ENCODE results near the gene SLC36A1. TPM values are rescaled to one million over a fixed set of nuclear protein-coding genes. Genes with fewer than 3 reads are reported as not detected.

Gene SLC36A1
- total and polyA plus RNA-seq, 11 donors, result 1.2 to 18.8 (median 2.8) TPM

DNA sequence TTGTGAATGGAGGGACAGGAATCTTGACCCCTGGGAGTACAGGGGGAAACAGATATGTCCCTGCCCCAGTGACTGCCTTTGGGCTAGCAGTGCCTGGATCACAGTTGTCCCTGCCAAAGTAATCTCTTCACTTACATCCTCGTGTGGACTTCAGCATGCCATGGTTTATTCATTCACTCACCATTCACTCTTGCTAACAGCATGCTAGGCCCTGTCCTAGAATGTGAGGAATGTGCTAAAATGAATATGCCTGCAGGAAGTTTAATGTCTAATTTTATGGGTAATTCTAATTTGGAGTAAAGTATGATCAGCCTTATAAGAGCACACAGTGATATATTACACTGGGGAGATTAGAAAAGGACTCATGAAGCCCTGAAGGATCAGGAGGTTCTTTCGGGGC is 80.8 kb downstream of the SLC36A1 start:
- no peaks in the 10 kb centered on the region for H3K4me1 ChIP-seq
- H3K27ac ChIP-seq, result no peak overlapping the region
- H3K36me3 ChIP-seq, result no peaks in the 10 kb centered on the region
- ATAC-seq (no peak), DNase-seq (no peak)
- no peaks in the 10 kb centered on the region for H3K27me3 ChIP-seq
- no peaks in the 10 kb centered on the region for H3K9me3 ChIP-seq
- intact Hi-C loops (cut with DNase I), result loop anchor here in 2 of 10 donors (10.0 kb wide), 1 partner anchor 217 kb away; no protein-coding TSS in a partner anchor
- H3K4me3 ChIP-seq, result no peak overlapping the region
- 69 to 79% (median 74%) methylated on average over 2 of the region's 2 CpGs for WGBS, 4 donors
- TF ChIP-seq, protein P1, sequence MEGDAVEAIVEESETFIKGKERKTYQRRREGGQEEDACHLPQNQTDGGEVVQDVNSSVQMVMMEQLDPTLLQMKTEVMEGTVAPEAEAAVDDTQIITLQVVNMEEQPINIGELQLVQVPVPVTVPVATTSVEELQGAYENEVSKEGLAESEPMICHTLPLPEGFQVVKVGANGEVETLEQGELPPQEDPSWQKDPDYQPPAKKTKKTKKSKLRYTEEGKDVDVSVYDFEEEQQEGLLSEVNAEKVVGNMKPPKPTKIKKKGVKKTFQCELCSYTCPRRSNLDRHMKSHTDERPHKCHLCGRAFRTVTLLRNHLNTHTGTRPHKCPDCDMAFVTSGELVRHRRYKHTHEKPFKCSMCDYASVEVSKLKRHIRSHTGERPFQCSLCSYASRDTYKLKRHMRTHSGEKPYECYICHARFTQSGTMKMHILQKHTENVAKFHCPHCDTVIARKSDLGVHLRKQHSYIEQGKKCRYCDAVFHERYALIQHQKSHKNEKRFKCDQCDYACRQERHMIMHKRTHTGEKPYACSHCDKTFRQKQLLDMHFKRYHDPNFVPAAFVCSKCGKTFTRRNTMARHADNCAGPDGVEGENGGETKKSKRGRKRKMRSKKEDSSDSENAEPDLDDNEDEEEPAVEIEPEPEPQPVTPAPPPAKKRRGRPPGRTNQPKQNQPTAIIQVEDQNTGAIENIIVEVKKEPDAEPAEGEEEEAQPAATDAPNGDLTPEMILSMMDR (IDR thresholded peaks at IDR 0.05), result no peak
- TF ChIP-seq POLR2A (IDR thresholded peaks at IDR 0.05), result no peak

DNA sequence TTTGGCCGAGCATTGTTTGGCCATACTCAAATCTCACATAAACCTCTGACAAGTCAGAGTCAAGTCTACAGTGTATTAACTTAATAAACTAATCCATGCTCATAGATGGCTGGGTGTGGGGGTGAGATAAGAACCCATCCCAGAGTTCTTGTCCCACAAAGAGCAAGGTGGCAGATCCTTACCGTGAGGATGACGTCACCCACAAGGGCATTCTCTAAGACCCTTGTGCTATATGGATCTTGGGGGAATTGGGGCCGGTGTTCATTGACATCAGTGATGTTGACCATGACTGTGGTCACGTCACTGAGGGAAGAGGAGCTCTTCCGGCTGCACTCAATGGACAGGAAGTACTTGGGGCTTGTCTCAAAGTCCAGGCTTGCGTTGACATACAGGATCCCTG is 81.6 kb downstream of the SLC36A1 start:
- no peaks in the 10 kb centered on the region for H3K36me3 ChIP-seq
- intact Hi-C loops (cut with DNase I), result loop anchor here in 2 of 10 donors (10.0 kb wide), 1 partner anchor 216 kb away; no protein-coding TSS in a partner anchor
- no peaks in the 10 kb centered on the region for H3K9me3 ChIP-seq
- no peak for TF ChIP-seq POLR2A (IDR thresholded peaks at IDR 0.05)
- TF ChIP-seq, protein P1 (IDR thresholded peaks at IDR 0.05), result no peak
- ATAC-seq (no peak), DNase-seq (no peak)
- no peaks in the 10 kb centered on the region for H3K27me3 ChIP-seq
- no peak overlapping the region for H3K27ac ChIP-seq
- H3K4me3 ChIP-seq, result no peak overlapping the region
- H3K4me1 ChIP-seq, result no peaks in the 10 kb centered on the region
- 74 to 85% (median 78%) methylated on average over 7 of the region's 7 CpGs for WGBS, 4 donors

DNA sequence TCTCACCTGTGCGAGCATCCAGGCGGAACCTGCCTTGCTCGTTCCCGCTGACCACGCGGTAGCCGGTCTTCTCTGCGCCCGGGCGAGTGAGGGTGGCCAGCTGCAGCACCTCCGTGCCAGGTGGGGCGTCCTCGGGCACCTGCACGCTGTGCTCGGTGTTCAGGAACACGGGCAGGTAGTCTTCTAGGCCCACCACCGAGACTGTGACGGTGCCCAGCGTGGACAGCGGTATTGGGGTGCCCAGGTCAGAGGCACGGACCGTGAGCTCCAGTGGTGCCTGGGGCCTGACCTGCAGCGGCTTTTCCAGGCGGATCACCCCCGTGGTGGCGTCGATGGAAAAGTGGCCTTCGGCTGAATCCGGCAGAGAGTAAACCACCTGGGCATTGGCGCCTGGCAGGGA is 84.2 kb downstream of the SLC36A1 start:
- 92 to 95% (median 94%) methylated on average over 23 to 30 of the region's 30 CpGs for WGBS, 4 donors
- intact Hi-C loops (cut with DNase I), result no loop called here
- TF ChIP-seq, protein P1 (IDR thresholded peaks at IDR 0.05), result no peak
- Histone ChIP-seq H3K27me3 (peaks cover 0 to 5% (median 0%) of the 10 kb centered on the region in 9 donors), H3K27ac (no peak overlapping the region), H3K4me3 (no peak overlapping the region), H3K36me3 (no peaks in the 10 kb centered on the region), H3K4me1 (no peaks in the 10 kb centered on the region), H3K9me3 (no peaks in the 10 kb centered on the region)
- no peak for ATAC-seq
- no peak for DNase-seq

DNA sequence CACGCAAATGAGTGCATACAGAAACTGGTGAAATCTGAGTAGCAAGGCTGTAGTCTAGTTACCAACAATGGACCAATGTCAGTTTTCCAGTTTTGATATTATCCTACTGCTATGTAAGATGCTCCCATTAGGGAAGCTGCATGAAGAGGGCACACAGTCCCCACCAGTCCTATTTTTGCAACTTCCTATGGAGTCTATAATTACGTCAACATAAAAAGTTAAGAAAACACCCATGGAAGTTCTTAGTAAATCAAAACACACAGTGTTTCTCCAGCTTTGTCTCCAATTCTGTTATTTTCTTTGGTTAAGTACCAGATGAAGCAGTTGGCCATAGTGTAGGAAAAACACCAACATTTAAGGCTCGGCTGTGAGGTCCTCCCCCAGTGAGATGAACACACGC is 85.0 kb downstream of the SLC36A1 start:
- H3K4me1 ChIP-seq, result no peaks in the 10 kb centered on the region
- DNase-seq, result no peak
- H3K4me3 ChIP-seq, result no peak overlapping the region
- H3K9me3 ChIP-seq, result no peaks in the 10 kb centered on the region
- ATAC-seq, result no peak
- no peak overlapping the region for H3K27ac ChIP-seq
- intact Hi-C loops (cut with DNase I), result no loop called here
- H3K36me3 ChIP-seq, result no peaks in the 10 kb centered on the region
- H3K27me3 ChIP-seq, result peaks cover 0 to 5% (median 0%) of the 10 kb centered on the region in 9 donors
- 68 to 87% (median 75%) methylated on average over 4 of the region's 4 CpGs for WGBS, 4 donors
- TF ChIP-seq, protein P1 (IDR thresholded peaks at IDR 0.05), result no peak
- no peak for TF ChIP-seq POLR2A (IDR thresholded peaks at IDR 0.05)

Data from heart left ventricle (tissue), 16 donors.